HepG2 (cell line): ENCODE measurements around the gene NLRP14. TPM values are rescaled to one million over a fixed set of nuclear protein-coding genes. Genes with fewer than 3 reads are reported as not detected.

ENCODE experiments used
- ATAC-seq: fragments of 200-7000 bp; cut with Tn5 transposase; 3 replicates; pipeline ENCODE4 v1.9.1; 2020; ENCODE audit warnings: mild to moderate bottlenecking, moderate library complexity
- BruUV-seq: library from RNA; stranded (reverse); fragments of 400-500 nt; replicated peaks from 2 replicates; lab custom pipeline; 2021; lab: Mats Ljungman, UMichigan
- CTCF ChIA-PET: fragments of 300-600 bp; formaldehyde crosslinking; extraction: SDS; loops from one replicate; lab custom pipeline; 2021; ENCODE audit warnings: low total read pairs, inconsistent platforms, low intra/inter-chr PET ratio; lab: Yijun Ruan, JAX
- POLR2A ChIA-PET: fragments of 350-600 bp; sonication (Branson Sonifier 250); formaldehyde crosslinking; loops from one replicate; lab custom pipeline; 2020; ENCODE audit warnings: antibody characterized with exemption, inconsistent platforms; lab: Yijun Ruan, JAX
- DNase-seq: peaks from one replicate; pipeline ENCODE4 v3.0.0-alpha.2; 2015; ENCODE audit warnings: low spot score
- FAIRE-seq: peaks from 3 replicates; lab custom pipeline; 2011; peaks lifted over from hg19 to GRCh38; lab: Jason Lieb, UNC
- H2AFZ ChIP-seq: one replicate; pipeline ENCODE4 v1.6.1; 2011; ENCODE audit warnings: low read length, inconsistent platforms
- H3K27ac ChIP-seq: fragments of 300-600 bp; 3 replicates; pipeline ENCODE4 v1.8.0; 2011; ENCODE audit warnings: mixed run types, mild to moderate bottlenecking, mixed read lengths, low read length, inconsistent platforms; ENCODE audit not compliant: insufficient read depth; ENCODE audit errors: extremely low read length
- H3K27me3 ChIP-seq, 2 experiments: fragments of 200-600 bp in 1 of 2; 2 replicates in 1 of 2; 3 replicates in 1 of 2; pipeline versions ENCODE4 v1.6.0 to v1.8.0; 2011; ENCODE audit warnings: low read length in 2 of 2, mild to moderate bottlenecking in 2 of 2, moderate library complexity in 2 of 2, inconsistent platforms in 1 of 2; ENCODE audit not compliant: insufficient read depth in 2 of 2, control insufficient read depth in 1 of 2
- H3K36me3 ChIP-seq, 2 experiments: fragments of 200-600 bp in 1 of 2; replicated peaks in 1 of 2; 2 replicates in 1 of 2; 3 replicates in 1 of 2; pipeline versions ENCODE4 v1.5.1 to v1.8.0; 2011; ENCODE audit warnings: low read length in 2 of 2, inconsistent platforms in 1 of 2; ENCODE audit not compliant: insufficient read depth in 2 of 2, control insufficient read depth in 1 of 2
- H3K4me1 ChIP-seq: 2 replicates; pipeline ENCODE4 v1.5.1; 2012; ENCODE audit warnings: low read length, inconsistent platforms; ENCODE audit not compliant: insufficient read depth
- H3K4me2 ChIP-seq: 2 replicates; pipeline ENCODE4 v1.6.0; 2011; ENCODE audit warnings: low read depth, low read length, inconsistent platforms
- H3K4me3 ChIP-seq, 3 experiments: fragments of 200-600 bp in 1 of 3; sonication (generic), shearing (Covaris generic) in 1 of 3; replicated peaks in 1 of 3; 2 replicates each; pipeline ENCODE4 v1.5.1; 2011 to 2016; ENCODE audit warnings: low read length in 3 of 3, inconsistent platforms in 2 of 3, low read depth in 2 of 3, mild to moderate bottlenecking in 2 of 3, control low read depth in 1 of 3, mixed read lengths in 1 of 3; ENCODE audit not compliant: insufficient read depth in 1 of 3
- H3K79me2 ChIP-seq: one replicate; pipeline ENCODE4 v1.6.1; 2011; ENCODE audit warnings: low read length, inconsistent platforms; ENCODE audit not compliant: insufficient read depth
- H3K9ac ChIP-seq: 2 replicates; pipeline ENCODE4 v1.6.0; 2011; ENCODE audit warnings: mild to moderate bottlenecking, low read depth, low read length, inconsistent platforms; ENCODE audit not compliant: insufficient read depth
- H3K9me3 ChIP-seq: 2 replicates; pipeline ENCODE4 v1.5.1; 2012; ENCODE audit warnings: mild to moderate bottlenecking, low read length
- H4K20me1 ChIP-seq: 2 replicates; pipeline ENCODE4 v1.6.0; 2011; ENCODE audit warnings: inconsistent platforms, mild to moderate bottlenecking, low read length, moderate library complexity; ENCODE audit not compliant: insufficient read depth
- BRCA1 ChIP-seq: sonication (generic); formaldehyde crosslinking; IDR thresholded peaks from 2 replicates; pipeline ENCODE4 v1.4.0; 2020; ENCODE audit warnings: missing genetic modification reagents
- BRD4 ChIP-seq: sonication (generic); formaldehyde crosslinking; IDR thresholded peaks from 2 replicates; pipeline ENCODE4 v1.4.0; 2020; ENCODE audit warnings: missing genetic modification reagents
- CHD2 ChIP-seq: IDR thresholded peaks from 2 replicates; pipeline ENCODE4 v1.6.1; 2011; ENCODE audit warnings: low read depth, low read length, improper control_type of control experiment
- HMG20A ChIP-seq: IDR thresholded peaks from 2 replicates; pipeline ENCODE4 v1.6.1; 2016; ENCODE audit warnings: borderline replicate concordance
- KAT2B ChIP-seq: fragments of 150-350 bp; IDR thresholded peaks from 2 replicates; pipeline ENCODE4 v1.6.1; 2014; ENCODE audit warnings: low read depth, low read length, borderline replicate concordance
- MYNN ChIP-seq: sonication (generic); formaldehyde crosslinking; IDR thresholded peaks from 2 replicates; pipeline ENCODE4 v1.4.0; 2020; ENCODE audit warnings: mild to moderate bottlenecking, low read depth, missing genetic modification reagents
- SP140L ChIP-seq: sonication (generic); formaldehyde crosslinking; IDR thresholded peaks from 2 replicates; pipeline ENCODE4 v1.4.0; 2020; ENCODE audit warnings: missing genetic modification reagents, borderline replicate concordance
- SP2 ChIP-seq: sonication (generic); formaldehyde crosslinking; IDR thresholded peaks from 2 replicates; pipeline ENCODE4 v1.5.1; 2020; ENCODE audit warnings: mild to moderate bottlenecking, missing genetic modification reagents
- ZNF331 ChIP-seq: sonication (generic); formaldehyde crosslinking; IDR thresholded peaks from 2 replicates; pipeline ENCODE4 v1.4.0; 2020; ENCODE audit warnings: missing genetic modification reagents
- WGBS: methylation state at CpG from one replicate; pipeline ENCODE4 v1.1.6; 2017; ENCODE audit warnings: low lambda C conversion rate; 5-methylcytosine and 5-hydroxymethylcytosine counted together
- in situ Hi-C: cut with HindIII; loops from 2 replicates; pipeline ENCODE4 v1.10.0; 2017; ENCODE audit warnings: low pct_unique_long_range_greater_than_20kb; ENCODE audit not compliant: extremely low pct_ligation_motif_present
- intact Hi-C: fragments of 100-400 bp; cut with micrococcal nuclease; formaldehyde crosslinking; loops from one replicate; pipeline ENCODE4 v1.10.0; 2022; ENCODE audit not compliant: unreplicated experiment
- polyA plus RNA-seq, 8 experiments: library from polyadenylated mRNA; depleted of rRNA in 3 of 8; stranded (reverse) in 7 of 8; unstranded in 1 of 8; fragments of >200 nt; fragmentation: Illumina TruSeq in 4 of 8; extraction: Trizol in 4 of 8; gene quantifications; 2 replicates each; pipeline versions ENCODE4 v1.2.1 to v1.2.3, GENCODE V29; 2011 to 2016; ENCODE audit warnings: low read depth in 4 of 8, missing spikeins in 1 of 8, mixed read lengths in 1 of 8; ENCODE audit not compliant: insufficient read depth in 1 of 8
- total RNA-seq, 5 experiments: library from RNA; depleted of rRNA; stranded (reverse); fragments of >200 nt; fragmentation: Illumina TruSeq; extraction: Trizol; gene quantifications; 2 replicates each; pipeline ENCODE4 v1.2.3, GENCODE V29; 2016; ENCODE audit warnings: low read depth in 1 of 5
- TF ChIP-seq, protein P1 (sequence below): sonication (generic); formaldehyde crosslinking; IDR thresholded peaks from 2 replicates; pipeline ENCODE4 v1.8.0; 2022; ENCODE audit warnings: mild to moderate bottlenecking, missing genetic modification reagents

NLRP14 gene
- total and polyA plus RNA-seq, 2 of the 13 experiments (the other 11 are each of a cell fraction or from before 2014, with no cell fraction given), result not detected

GRCh38 chr11:7046474-7047175 lies 26.3 kb downstream of the NLRP14 start:
- Histone ChIP-seq H3K79me2 (no peaks in the 10 kb centered on the region), H3K4me3 (no peak overlapping the region), H3K9me3 (no peaks in the 10 kb centered on the region), H2AFZ (no peak overlapping the region), H3K36me3 (no peaks in the 10 kb centered on the region), H4K20me1 (no peaks in the 10 kb centered on the region), H3K27ac (no peak overlapping the region), H3K27me3 (no peaks in the 10 kb centered on the region), H3K4me2 (no peak overlapping the region)
- no TSS peak for BruUV-seq
- in situ Hi-C loops, result no loop called here
- FAIRE-seq (no peak), DNase-seq (no peak), ATAC-seq (no peak)
- WGBS, result 23% methylated on average over 3 of the region's 3 CpGs
- intact Hi-C loops, result no loop called here
- POLR2A ChIA-PET, result no interaction called here
- CTCF ChIA-PET, result no interaction called here
- TF ChIP-seq BRCA1 (CRISPR knock-in tag) (no peak), BRD4 (no peak), CHD2 (no peak), MYNN (CRISPR knock-in tag) (no peak), SP2 (CRISPR knock-in tag) (no peak), KAT2B (no peak), SP140L (CRISPR knock-in tag) (no peak), HMG20A (CRISPR knock-in tag) (no peak), ZNF331 (no peak)
- TF ChIP-seq, protein P1, sequence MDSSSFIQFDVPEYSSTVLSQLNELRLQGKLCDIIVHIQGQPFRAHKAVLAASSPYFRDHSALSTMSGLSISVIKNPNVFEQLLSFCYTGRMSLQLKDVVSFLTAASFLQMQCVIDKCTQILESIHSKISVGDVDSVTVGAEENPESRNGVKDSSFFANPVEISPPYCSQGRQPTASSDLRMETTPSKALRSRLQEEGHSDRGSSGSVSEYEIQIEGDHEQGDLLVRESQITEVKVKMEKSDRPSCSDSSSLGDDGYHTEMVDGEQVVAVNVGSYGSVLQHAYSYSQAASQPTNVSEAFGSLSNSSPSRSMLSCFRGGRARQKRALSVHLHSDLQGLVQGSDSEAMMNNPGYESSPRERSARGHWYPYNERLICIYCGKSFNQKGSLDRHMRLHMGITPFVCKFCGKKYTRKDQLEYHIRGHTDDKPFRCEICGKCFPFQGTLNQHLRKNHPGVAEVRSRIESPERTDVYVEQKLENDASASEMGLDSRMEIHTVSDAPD (CRISPR knock-in tag), result no peak
- TF ChIP-seq, all 625 proteins: peak for 0
- Histone ChIP-seq H3K4me1 (no peaks in the 10 kb centered on the region), H3K9ac (no peak overlapping the region)
